Measurements from ENCODE around the gene FNDC3A.

GRCh38 chr13:49053906-49054305, 78.2 kb downstream of the FNDC3A start:
- no peak for TF ChIP-seq CTCF (IDR thresholded peaks at IDR 0.05)
- no peak for TF ChIP-seq POLR2A (IDR thresholded peaks at IDR 0.05)
